Muscle of back (tissue), 11 donors: Measurements from ENCODE around the gene PSMB7. TPM values are rescaled to one million over a fixed set of nuclear protein-coding genes. Genes with fewer than 3 reads are reported as not detected.

Experiments used
- DNase-seq, 3 donors: peaks; one replicate each; pipeline versions ENCODE4 v3.0.0 to v3.0.0-alpha.2; 2013
- polyA plus RNA-seq, 10 donors: library from polyadenylated mRNA; unstranded; fragments of 120-200 nt; gene quantifications; one replicate each; pipeline ENCODE4 v1.2.1, GENCODE V29; 2013; ENCODE audit not compliant: insufficient read length in 10 of 10

Gene PSMB7
- polyA plus RNA-seq, 10 donors, result 155 to 206 (median 185) TPM

DNA sequence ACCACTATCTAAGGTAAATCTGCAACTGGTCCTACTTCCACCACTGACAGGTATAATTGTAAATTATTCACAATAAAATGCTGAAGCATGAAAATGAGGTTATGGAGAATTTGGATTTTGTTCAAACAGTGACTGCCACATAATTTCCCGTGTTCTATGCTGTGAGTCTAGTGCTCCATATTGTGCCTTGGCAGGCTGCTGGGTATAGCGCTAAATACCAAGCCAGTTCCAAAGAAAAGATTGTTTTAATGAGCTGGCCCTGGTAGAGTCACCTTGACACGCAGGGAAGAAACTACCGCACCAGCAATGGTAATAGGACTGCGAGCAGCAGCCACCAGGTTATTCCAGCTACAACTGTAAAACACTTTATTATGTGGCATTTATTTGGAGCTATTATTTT, 30.4 kb downstream of the PSMB7 start:
- no peak for DNase-seq

DNA sequence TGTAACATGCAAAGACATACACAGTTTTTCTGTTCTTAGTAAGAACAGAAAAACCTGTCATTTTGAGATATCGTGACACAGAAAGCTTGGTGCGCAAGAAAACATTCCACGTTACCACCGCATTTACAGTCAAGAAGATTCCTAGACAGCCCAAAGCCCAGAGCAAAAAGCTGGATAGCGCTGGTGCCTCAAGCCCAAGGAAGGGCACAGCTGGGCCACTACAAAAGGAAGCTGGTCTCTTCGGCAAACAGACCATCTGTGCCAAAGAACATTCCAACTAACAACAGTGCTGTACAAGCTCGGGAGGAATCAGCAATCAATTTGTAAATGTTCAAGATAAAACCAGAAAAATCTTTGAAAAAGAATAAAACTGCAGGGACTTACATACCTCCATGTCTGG, 31.0 kb downstream of the PSMB7 start:
- DNase-seq, result no peak

- no peak for DNase-seq
Observed at GRCh38 chr9:124381170-124381945, 33.9 kb downstream of the PSMB7 start.

DNA sequence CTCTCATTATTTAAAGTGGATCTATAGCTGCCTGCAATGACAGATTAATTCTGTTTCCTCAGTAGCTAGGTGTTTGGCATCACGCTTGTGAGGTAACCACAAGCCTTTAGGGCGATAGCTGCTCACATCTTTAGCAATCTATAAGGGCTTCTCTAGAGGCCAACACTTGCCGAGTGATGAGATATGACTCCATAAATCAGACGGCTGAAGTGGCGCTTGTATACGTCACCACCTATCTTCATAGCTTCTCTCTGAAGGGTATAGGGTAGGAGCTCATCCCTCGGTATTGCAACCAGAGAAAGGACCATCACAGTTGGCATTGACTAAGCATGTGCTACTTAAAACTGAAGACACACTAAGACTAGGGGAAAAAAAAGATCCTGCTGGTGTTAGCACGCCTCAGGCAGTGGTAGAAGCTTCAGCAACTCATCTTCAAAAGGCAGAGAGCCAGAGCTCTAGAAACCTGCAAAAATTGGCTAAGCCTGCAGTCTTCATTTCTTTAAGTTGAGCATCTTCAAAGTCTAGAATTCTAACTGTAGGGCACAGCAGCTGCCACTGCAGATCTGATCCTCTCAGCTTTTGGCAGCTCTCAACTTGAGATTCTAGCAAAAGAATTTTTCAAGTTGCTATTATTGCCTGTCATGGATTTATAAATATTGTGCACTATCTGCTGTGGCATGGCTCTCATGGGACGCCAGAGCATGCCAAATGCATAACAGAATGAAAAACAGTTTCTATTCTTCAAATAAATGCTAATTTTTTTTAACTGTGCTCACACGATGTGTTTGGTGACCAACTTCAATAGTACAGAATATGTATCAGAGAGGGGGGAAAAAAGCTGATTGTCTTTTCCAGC, 37.5 kb downstream of the PSMB7 start:
- no peak for DNase-seq

DNA sequence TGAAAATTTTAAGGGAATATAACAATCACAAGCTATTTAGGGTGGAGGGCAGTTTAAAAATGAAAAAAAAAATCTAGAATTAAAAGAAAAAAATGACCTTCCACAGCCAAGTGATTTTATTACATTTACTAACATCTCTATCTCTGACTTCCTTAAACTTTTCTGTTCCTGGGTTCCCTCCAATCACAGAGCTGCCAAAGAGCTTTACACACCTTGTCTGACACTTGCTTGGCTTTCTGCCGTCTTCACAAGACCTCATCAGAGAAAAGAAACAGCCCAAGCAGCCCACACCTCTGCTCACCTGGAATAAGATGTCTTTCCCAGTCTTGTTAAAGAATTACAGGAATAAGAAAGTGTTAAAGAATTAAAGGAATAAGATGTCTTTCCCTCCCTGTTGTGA, 38.9 kb downstream of the PSMB7 start:
- DNase-seq, result no peak

DNA sequence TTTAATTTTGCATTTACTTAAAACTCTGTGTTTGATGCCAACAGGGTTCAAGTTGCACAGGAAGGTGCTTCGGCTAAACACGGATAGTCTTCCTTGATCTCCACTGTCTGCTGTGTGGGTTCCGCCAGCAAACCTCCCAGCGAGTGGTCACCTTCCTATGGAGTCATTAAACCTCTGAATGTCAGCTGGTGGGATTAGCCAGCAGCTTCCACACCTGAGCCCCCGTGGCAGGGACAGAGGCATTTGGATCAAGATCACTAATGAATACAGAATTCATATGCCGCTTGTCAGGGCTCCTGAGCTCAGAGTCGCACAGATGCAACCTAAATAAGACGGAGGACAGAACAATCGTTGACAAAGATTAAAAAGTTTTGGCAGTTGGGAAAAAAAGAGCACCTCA, 39.5 kb downstream of the PSMB7 start:
- no peak for DNase-seq

DNA sequence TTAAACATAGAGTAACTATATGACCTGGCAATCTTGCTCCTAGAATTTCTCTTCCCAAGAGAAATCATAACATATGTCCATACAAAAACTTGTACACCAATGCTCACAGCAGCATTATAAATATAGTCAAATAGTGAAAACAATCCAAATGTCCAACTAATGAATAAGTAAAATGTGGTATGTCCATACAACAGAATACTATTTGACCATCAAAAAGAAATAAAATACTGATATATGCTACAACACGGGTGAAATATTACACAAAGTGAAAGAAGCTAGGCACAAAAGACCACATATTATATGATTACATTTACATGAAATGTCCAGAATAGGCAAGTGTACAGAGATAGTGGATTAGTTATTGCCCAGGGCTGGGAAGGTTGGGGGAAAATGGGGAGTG, 41.4 kb downstream of the PSMB7 start:
- DNase-seq, result no peak

- no peak for DNase-seq
Observed at GRCh38 chr9:124373386-124373785, 41.9 kb downstream of the PSMB7 start.

DNA sequence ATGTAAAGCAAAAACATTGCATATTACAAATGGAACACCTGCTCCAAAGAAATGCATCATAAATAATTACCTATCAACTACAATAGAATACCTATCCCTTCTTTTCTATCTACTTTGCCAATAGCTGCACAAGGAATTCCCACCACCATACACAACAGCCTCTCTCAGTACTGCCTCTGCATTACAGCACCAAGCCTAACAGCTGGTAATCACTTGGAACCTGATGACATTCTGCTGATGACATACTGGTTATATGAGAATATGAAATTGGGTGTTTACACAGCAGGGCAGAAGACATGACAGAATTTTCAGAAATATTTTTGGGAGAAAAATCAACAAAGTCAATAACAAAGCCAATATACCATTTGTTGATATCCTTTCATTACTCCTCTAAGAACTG, 43.2 kb downstream of the PSMB7 start:
- no peak for DNase-seq

- DNase-seq, result no peak
Observed at GRCh38 chr9:124370896-124371582, 44.2 kb downstream of the PSMB7 start.

DNA sequence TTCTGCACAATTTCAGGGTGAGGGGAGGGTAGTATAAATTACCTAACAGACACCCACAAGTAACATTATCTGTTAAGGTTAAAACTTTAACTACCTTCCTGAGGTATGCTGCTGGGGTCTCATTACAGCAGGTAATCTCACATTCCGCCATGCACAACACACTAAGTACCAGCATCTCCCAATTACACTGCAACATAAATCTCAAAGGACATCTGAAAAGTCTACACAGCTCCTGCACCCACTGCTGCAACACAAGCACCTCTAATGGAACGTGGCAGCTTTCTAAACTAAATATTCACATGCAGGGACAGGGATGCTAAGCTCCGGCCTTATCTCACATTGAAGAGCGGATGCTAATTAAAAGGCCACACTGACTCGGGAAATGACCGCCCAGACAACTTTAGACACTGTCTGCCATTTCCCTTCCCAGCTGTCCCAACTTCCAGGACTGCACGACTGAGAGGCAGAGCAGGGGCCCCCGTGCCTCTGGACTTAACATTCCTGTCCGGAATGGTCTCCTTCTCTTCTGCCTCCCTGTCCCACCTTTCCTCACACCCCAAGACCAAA, 45.9 kb downstream of the PSMB7 start:
- DNase-seq, result no peak

DNA sequence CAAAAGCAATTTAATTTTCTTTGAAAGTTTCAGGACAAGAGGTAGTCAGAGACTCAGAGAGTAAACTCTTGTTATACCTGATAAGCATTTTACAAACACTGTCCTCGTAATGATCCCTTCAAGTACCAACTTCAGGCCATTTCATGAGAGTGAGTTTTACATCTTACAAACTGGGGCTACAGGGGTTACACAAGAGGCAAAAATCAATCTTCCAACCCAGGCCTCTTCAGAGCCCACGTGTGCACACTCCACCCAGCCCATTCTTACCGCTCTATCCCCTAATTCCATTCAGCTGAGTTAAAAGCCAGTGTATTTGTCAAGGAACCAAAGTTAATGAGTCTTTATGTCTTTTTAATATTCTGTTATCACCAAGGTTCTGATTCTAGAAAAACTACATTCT, 46.5 kb downstream of the PSMB7 start:
- no peak for DNase-seq

GRCh38 chr9:124366476-124367220, 48.6 kb downstream of the PSMB7 start:
- no peak for DNase-seq

- no peak for DNase-seq
Observed at GRCh38 chr9:124365036-124365435, 50.2 kb downstream of the PSMB7 start.

- DNase-seq, result no peak
Observed at GRCh38 chr9:124364141-124364540, 51.1 kb downstream of the PSMB7 start.

GRCh38 chr9:124363326-124364096, 51.7 kb downstream of the PSMB7 start:
- no peak for DNase-seq

GRCh38 chr9:124361128-124361527, 54.1 kb downstream of the PSMB7 start:
- DNase-seq, result no peak

DNA sequence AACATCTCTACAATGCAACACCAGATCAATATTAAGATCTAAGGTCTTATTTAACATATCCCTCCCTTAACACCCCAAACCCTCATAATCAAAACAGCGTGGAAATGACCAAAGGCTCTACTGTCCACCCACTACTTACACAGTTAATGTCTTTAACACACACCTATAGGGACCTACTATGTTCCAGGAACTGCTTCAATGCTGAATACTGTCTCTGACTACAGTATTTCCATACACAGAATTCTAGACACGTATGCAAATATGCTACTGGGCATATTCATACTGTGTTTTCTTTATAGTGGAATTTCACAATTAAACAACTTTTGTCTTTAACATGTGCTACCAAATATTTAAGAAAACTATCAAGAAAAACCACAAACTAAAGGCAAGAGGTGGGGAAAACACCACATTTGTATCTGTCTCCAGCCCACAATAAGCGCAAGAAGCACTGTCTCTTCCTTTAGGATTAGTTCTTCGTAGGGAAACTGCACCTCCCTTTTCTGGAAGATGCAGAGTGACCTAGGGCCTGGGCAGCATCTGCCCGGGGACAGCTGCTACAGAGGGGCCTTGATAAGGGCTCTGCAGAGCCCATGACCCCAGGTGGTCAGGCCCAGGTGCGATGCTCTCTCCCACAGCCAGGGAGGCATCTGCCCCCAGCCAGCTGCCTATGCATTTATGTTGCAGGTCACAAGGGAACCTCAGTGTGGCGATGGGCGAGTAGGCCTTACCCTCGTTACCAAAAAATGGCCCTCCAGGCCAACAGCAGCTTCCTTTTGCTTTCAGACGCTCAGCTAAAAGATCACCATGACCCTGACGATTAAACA, 55.2 kb downstream of the PSMB7 start:
- no peak for DNase-seq

DNA sequence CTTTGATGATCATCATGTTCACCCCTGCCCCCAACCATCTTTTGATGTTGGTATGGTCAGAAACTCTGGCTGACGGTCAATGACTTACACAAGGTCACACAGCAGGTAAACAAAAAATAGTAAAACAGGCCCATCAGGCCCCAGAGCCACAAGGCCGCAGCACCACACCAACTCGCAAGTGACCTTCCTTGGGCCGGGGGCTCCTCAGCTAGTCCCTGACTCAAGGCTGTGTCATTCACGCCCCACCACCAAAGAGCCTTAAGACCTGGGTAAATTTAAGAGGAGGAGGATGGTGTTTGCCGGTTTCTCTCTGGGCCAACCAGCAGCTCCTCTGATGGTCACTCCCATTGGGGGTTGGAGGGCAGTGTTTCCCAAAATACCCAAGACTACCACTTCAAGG, 55.8 kb downstream of the PSMB7 start:
- DNase-seq, result no peak

DNA sequence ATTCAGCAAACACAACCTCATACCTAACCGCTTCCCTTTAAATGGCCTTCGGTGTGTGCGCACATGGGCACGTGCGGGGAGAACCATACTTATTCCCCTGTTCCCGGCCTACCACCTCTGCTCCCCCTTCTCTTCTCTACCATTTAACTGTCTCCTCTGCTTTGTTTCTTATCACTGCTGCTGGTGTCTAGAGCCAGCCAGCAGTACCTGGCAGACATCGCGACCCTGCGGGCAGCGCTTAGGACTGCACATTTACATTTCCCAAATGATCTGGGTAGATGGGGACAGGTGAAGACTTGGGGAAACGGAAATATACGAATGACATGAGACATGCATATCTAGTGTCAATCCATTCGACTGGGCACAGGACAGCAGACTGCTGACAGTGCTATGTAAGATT, 56.6 kb downstream of the PSMB7 start:
- DNase-seq, result no peak
